NK-92 treated with Interleukin-12 subunit alpha and Interleukin-12 subunit beta, amount 100 ng/mL, for 24 hours (cell line): ENCODE measurements around the gene SPDEF.

Source experiments
- DNase-seq: peaks from one replicate; lab custom pipeline; 2025; lab: John Stamatoyannopoulos, UW

Gene SPDEF

GRCh38 chr6:34562861-34563512 is 6.9 kb upstream of the SPDEF start:
- no peak for DNase-seq

- no peak for DNase-seq
These were observed 6.2 kb upstream of the SPDEF start for GRCh38 chr6:34562350-34562749.

GRCh38 chr6:34561227-34561530 is 5.0 kb upstream of the SPDEF start:
- no peak for DNase-seq

- DNase-seq, result no peak
These were observed 4.5 kb upstream of the SPDEF start for GRCh38 chr6:34560366-34561226.

- DNase-seq, result no peak
These were observed 3.7 kb upstream of the SPDEF start for GRCh38 chr6:34559651-34560365.

DNA sequence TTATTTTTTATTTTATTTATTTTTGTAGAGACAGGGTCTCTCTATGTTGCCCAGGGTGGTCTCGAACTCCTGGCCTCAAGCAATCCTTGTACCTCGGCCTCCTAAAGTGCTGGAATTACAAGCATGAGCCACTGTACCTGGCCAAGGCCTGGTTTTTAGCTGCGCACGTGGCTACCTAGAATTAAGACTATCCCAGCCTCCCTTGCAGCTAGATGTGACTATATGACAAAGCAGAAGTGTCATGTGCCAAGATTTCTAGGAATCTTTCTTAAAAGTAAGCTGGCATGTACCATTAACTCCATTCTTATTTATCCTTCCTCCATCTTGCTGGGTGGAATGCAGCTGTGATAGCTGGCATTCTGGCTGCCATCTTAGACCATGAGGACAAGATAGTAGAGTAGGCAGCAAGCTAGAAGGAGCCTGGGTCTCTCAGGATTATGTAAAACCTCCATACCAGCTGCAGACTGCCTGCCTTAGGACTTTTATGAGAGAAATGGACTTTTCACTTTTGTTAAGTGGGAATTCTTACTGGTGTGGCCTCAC is 2.1 kb upstream of the SPDEF start:
- no peak for DNase-seq

DNA sequence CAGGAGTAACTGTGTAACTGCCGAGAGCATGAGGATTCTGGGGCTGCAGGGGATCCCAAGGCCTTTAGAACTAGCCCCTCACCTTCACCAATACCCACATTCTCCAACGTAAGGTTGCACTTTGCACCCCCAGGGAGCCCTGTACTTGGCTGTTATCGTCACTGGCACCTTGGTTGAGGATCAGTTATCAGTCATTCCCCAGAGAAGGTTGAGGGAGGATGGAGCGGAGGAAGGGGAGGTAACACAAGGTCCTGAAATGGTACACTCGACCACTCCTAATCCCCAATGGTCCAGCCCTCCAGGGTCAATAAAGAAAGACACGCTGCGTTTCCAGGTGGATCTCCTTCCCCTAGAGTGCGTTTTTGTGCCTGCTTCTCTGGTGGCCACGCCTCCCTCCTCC is 1.1 kb upstream of the SPDEF start:
- no peak for DNase-seq

DNA sequence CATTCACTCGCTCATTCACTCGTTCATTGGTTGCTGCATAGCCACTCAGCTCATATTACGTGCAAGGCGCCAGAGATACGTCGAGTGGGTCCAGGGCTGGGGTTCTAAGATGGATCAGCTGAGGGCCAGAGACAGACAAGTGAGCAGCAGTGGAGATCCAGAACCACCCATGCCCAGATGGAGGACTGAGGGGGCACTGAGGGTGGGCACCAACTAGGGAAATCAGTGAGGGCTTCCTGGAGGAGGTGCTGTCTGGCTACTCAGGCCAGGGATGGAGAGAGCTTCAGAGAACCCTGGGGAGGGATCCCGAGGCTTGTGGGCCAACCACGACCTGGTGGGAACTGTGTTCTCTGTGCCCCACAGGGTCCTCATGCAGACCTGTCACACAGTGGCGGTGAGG is 364 bp upstream of the SPDEF start:
- DNase-seq, result no peak

- no peak for DNase-seq
These were observed 801 bp downstream of the SPDEF start for GRCh38 chr6:34555328-34555727.

- no peak for DNase-seq
These were observed 1.2 kb downstream of the SPDEF start for GRCh38 chr6:34555007-34555322.

GRCh38 chr6:34554291-34555006 is 1.7 kb downstream of the SPDEF start:
- DNase-seq, result no peak

DNA sequence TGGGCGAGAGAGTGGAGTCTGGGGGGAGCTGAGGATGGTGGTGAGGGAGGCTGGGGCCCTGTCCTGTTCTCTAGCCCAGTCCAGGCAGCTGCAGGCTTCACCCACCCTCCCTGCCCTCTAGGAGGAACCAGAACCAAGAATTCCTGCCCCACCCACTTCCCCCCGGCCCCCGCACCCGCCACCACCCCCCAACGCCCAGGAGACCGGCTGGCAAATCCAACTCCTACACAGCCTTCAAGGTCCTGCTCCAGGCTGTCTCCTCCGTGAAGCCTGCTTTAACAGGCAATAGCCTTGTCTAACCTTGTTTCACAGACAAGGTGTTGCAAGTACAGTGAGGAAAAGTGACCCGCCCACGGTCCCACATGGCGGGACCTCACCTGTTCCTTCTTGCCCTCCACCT is 2.4 kb downstream of the SPDEF start:
- no peak for DNase-seq

- no peak for DNase-seq
These were observed 3.0 kb downstream of the SPDEF start for GRCh38 chr6:34553146-34553545.

DNA sequence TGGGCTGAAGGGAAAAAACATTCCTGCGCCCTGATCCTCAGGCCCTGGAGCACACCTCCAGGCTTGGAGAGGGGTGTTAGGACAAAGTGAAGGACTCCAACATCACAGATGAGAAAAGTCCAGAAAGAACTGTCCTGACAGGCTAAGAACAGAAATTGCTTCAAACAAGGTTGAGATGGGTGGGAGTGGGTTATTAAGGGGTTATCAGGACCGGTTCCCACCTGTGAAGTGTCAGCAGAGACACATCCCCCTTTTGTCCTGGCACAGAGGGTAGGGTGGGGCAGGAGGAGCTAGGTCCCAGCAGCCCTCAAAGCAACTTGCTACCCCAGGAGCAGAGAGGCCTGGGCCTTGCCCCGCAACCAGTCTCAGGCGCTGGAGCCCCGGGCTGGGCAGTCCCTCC is 3.5 kb downstream of the SPDEF start:
- DNase-seq, result no peak

- DNase-seq, result no peak
These were observed 4.4 kb downstream of the SPDEF start for GRCh38 chr6:34551720-34552119.

- DNase-seq, result no peak
These were observed 6.3 kb downstream of the SPDEF start for GRCh38 chr6:34549804-34550202.

- no peak for DNase-seq
These were observed 6.9 kb downstream of the SPDEF start for GRCh38 chr6:34549026-34549803.

GRCh38 chr6:34547701-34548644 is 8.2 kb downstream of the SPDEF start:
- DNase-seq, result no peak

- no peak for DNase-seq
These were observed 9.4 kb downstream of the SPDEF start for GRCh38 chr6:34546551-34547321.
